Prostate gland (tissue), 2 donors: ENCODE measurements around the gene WDFY4. TPM values are rescaled to one million over a fixed set of nuclear protein-coding genes. Genes with fewer than 3 reads are reported as not detected.

Source experiments
- DNase-seq: peaks from one replicate; pipeline ENCODE4 v3.0.0-alpha.2; 2019; ENCODE audit warnings: low spot score
- H3K27ac ChIP-seq, 2 donors: fragments of 200-600 bp; sonication (generic); 2 replicates each; pipeline ENCODE4 v1.5.1; 2017 to 2019
- H3K27me3 ChIP-seq: fragments of 200-600 bp; sonication (generic); replicated peaks from 2 replicates; pipeline ENCODE4 v1.5.1; 2019; ENCODE audit not compliant: insufficient read depth
- H3K36me3 ChIP-seq, 2 donors: fragments of 200-600 bp; sonication (generic); 1 replicate in 1 of 2; 2 replicates in 1 of 2; pipeline versions ENCODE4 v1.5.1 to v1.8.1; 2017 to 2019
- H3K4me1 ChIP-seq: fragments of 200-600 bp; sonication (generic); replicated peaks from 2 replicates; pipeline ENCODE4 v1.5.1; 2019
- H3K4me3 ChIP-seq, 2 donors: fragments of 200-600 bp; sonication (generic); 2 replicates each; pipeline ENCODE4 v1.5.1; 2017 to 2019
- H3K9me3 ChIP-seq: fragments of 200-600 bp; sonication (generic); 2 replicates; pipeline ENCODE4 v1.5.1; 2017
- POLR2A ChIP-seq: fragments of 450-650 bp; IDR thresholded peaks from one replicate; pipeline ENCODE4 v1.6.1; 2016; ENCODE audit warnings: antibody characterized with exemption, mild to moderate bottlenecking
- POLR2AphosphoS5 ChIP-seq: sonication (generic); formaldehyde crosslinking; IDR thresholded peaks from one replicate; pipeline ENCODE4 v1.6.1; 2017; ENCODE audit warnings: antibody characterized with exemption
- WGBS: methylation state at CpG from one replicate; pipeline ENCODE4 v1.1.5; 2018; 5-methylcytosine and 5-hydroxymethylcytosine counted together
- intact Hi-C: fragments of 100-400 bp; cut with DNase I; formaldehyde crosslinking; loops from one replicate; pipeline ENCODE4 v1.14.2; 2022
- total RNA-seq, 2 donors: library from RNA; depleted of rRNA; stranded (reverse); fragments of >200 nt; gene quantifications; one replicate each; pipeline ENCODE4 v1.1.0, GENCODE V29; 2016
- TF ChIP-seq, protein P1 (sequence below), 4 experiments: fragments of 200-600 bp in 2 of 4; fragments of 450-650 bp in 2 of 4; sonication (generic) in 2 of 4; IDR thresholded peaks; 1 replicate in 3 of 4; 2 replicates in 1 of 4; pipeline ENCODE4 v1.5.1; 2016 to 2019; ENCODE audit warnings: antibody characterized with exemption in 4 of 4, mild to moderate bottlenecking in 2 of 4, moderate library complexity in 2 of 4

Gene WDFY4
- total RNA-seq, 2 donors from 2014 or later, result 0.59 to 5.7 TPM

DNA sequence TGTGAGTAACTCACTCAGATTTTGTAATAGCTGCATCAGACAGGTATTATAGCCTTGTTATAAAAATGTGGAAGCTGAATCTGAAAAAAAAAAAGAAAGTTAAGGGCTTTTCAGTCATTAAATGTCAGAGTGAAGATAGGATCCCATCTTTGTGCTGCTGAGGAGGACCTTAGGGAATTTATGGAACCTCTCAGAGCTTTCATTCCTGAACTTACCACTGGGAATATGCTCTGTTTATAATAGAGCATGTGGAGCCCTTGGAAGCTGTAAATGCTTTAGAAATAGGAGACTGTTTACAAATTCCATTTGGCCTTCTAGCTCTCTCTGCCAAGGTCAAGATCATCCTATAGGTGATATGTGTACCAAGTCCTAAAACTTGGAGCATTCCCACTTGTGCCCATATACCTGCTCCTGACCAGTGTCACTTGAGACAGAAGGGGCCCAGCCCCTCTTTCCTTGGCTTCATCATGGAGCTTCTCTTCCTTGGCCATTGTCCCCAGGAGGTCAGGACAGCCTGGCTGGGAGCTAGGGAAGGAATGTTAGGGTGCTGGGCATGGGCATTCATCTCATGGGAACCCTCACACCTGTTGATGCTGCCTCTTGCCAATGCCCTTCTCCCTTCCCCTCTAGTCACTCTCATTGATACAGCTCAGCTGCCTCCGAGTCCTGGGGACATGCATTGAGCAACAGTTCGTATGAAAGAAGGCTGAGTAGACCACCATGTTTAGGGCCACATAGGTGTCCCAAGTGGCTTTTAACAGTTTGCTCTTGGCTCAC is 149.7 kb downstream of the WDFY4 start:
- Histone ChIP-seq H3K4me3 (no peak overlapping the region), H3K36me3 (no peaks in the 10 kb centered on the region), H3K27ac (no peak overlapping the region), H3K27me3 (no peaks in the 10 kb centered on the region), H3K4me1 (no peaks in the 10 kb centered on the region), H3K9me3 (no peaks in the 10 kb centered on the region)
- no peak for DNase-seq
- no peak for TF ChIP-seq POLR2AphosphoS5
- no peak for TF ChIP-seq POLR2A
- TF ChIP-seq, protein P1, sequence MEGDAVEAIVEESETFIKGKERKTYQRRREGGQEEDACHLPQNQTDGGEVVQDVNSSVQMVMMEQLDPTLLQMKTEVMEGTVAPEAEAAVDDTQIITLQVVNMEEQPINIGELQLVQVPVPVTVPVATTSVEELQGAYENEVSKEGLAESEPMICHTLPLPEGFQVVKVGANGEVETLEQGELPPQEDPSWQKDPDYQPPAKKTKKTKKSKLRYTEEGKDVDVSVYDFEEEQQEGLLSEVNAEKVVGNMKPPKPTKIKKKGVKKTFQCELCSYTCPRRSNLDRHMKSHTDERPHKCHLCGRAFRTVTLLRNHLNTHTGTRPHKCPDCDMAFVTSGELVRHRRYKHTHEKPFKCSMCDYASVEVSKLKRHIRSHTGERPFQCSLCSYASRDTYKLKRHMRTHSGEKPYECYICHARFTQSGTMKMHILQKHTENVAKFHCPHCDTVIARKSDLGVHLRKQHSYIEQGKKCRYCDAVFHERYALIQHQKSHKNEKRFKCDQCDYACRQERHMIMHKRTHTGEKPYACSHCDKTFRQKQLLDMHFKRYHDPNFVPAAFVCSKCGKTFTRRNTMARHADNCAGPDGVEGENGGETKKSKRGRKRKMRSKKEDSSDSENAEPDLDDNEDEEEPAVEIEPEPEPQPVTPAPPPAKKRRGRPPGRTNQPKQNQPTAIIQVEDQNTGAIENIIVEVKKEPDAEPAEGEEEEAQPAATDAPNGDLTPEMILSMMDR (IDR thresholded peaks at IDR 0.05), result no peak
- intact Hi-C loops, result no loop called here
- WGBS, result 90% methylated on average over 2 of the region's 2 CpGs

DNA sequence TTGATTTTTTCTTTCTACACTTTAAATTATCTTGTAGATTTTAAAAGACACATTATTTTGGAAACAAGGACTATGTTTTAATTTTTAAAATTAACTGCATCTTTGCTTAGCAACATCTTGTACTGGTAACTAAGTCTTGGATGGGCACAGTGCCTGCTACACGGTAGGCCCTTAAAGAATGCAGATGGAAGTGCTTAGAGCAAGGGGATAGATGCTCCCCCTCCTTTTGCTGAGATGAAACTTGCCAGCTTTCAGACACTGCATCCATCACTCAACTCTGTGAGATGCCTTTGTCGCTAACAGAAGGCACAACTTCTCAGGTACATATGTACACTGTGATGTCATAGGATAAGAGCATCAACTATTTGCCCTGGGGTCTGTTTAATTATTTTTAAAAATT is 151.1 kb downstream of the WDFY4 start:
- DNase-seq, result no peak
- H3K27ac ChIP-seq, result no peak overlapping the region
- H3K27me3 ChIP-seq, result no peaks in the 10 kb centered on the region
- intact Hi-C loops, result no loop called here
- no peaks in the 10 kb centered on the region for H3K4me1 ChIP-seq
- WGBS, result 62% methylated on average over 2 of the region's 2 CpGs
- no peaks in the 10 kb centered on the region for H3K36me3 ChIP-seq
- TF ChIP-seq, protein P1 (IDR thresholded peaks at IDR 0.05), result no peak
- no peak for TF ChIP-seq POLR2AphosphoS5
- no peak for TF ChIP-seq POLR2A
- no peak overlapping the region for H3K4me3 ChIP-seq
- no peaks in the 10 kb centered on the region for H3K9me3 ChIP-seq

DNA sequence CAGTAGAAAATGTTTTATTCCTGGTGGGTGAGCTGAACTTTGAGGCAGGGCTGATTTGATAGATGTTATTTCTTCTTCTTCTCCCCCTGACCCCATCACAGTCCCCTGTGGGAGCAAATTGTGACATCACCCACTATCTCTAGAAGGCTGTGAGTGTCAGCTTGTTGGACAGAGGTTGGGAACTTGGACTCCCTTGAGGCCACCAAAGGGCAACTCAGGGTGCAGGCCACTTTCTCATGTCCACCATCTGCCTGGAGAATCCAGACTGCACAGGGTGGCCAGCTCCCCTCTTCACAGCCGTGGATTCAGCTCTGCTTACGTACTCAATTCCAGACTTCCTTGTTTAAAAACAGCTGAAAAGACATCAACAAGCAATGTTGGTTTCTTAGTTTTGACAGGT is 151.9 kb downstream of the WDFY4 start:
- Histone ChIP-seq H3K36me3 (no peaks in the 10 kb centered on the region), H3K4me1 (no peaks in the 10 kb centered on the region), H3K27ac (no peak overlapping the region), H3K27me3 (no peaks in the 10 kb centered on the region), H3K4me3 (no peak overlapping the region), H3K9me3 (no peaks in the 10 kb centered on the region)
- intact Hi-C loops, result no loop called here
- no peak for DNase-seq
- 100% methylated on average over 2 of the region's 2 CpGs for WGBS
- TF ChIP-seq POLR2A (no peak), POLR2AphosphoS5 (no peak)
- TF ChIP-seq, protein P1 (IDR thresholded peaks at IDR 0.05), result no peak

DNA sequence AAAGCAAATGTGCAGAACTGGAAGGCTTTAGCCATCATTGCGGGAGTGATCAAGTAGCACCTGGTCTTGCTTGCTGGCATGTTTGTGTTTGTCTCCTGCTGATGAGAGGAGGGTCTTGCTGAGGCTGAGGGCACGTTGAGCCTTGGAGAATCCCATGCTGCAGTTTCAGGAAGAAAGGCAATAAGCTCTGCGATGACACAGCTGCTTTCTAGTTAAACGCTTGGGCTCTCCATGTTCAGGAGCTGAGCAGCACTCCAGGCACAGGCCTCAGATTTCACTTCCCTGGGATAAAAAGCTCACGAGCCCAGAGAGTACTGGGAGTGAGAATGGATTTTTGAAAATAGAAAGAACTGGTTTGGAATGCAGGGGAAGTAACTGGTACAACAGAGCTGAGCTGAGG is 154.2 kb downstream of the WDFY4 start:
- DNase-seq, result no peak

More for the DNA sequence above, 154.2 kb downstream of the WDFY4 start:
- Histone ChIP-seq H3K4me3 (no peak overlapping the region), H3K36me3 (no peaks in the 10 kb centered on the region), H3K4me1 (no peaks in the 10 kb centered on the region), H3K9me3 (no peaks in the 10 kb centered on the region), H3K27ac (no peak overlapping the region), H3K27me3 (no peaks in the 10 kb centered on the region)
- no peak for TF ChIP-seq POLR2AphosphoS5
- TF ChIP-seq, protein P1 (IDR thresholded peaks at IDR 0.05), result no peak
- no peak for TF ChIP-seq POLR2A
- intact Hi-C loops, result no loop called here
- WGBS, result 48% methylated on average over 5 of the region's 5 CpGs
